GM18502 (cell line): ENCODE data around the gene KCNG2.

Experiments
- ATAC-seq: cut with Tn5 transposase; IDR thresholded peaks from one replicate; pipeline ENCODE4 v1.9.1; 2021; ENCODE audit warnings: mild to moderate bottlenecking; ENCODE audit not compliant: unreplicated experiment, poor library complexity

The KCNG2 gene

DNA sequence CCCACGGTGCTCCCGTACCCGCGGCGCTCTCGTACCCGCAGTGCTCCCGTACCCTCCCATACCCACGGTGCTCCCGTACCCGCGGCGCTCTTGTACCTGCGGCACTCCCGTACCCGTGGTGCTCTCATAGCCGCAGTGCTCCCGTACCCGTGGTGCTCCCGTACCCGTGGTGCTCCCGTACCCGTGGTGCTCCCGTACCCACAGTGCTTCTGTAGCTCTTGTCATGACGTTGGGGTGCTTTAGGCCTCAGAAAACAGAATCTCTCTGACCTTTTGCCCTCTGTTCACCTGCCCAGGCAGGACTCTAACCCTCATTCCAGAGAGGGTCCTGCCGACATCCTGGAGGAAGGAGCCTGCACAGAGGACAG lies 118.4 kb downstream of the KCNG2 start:
- no peak for ATAC-seq

DNA sequence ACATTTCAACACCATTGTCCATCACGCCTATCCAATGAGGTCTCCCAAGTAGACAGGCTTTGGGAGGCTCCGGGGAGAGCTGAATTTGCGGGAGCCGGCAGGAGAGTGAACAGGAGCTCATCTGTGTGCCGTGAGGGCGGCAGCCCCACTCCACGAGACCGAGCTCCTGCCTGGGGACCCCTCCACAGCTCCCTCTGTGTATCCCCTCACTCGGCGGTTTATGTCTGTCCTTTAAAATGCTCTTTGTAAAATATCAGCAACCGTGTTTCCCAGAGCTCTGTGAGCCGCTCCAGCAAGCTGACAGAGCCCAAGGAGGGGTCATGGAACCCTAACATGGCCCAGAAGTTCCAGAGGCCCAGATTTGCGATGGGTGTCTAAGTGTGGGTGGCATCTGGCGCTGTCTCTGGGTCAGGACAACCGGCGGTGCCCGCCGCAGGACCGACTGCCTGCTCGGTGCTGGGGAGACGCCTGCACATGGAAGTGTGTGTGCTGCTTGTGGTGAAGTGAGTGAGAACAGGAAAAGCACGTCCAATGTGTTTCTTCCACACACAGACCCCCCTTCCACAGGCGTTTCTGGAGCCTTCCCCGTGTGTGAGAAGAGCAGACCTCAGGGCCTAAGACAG lies 118.9 kb downstream of the KCNG2 start:
- no peak for ATAC-seq

DNA sequence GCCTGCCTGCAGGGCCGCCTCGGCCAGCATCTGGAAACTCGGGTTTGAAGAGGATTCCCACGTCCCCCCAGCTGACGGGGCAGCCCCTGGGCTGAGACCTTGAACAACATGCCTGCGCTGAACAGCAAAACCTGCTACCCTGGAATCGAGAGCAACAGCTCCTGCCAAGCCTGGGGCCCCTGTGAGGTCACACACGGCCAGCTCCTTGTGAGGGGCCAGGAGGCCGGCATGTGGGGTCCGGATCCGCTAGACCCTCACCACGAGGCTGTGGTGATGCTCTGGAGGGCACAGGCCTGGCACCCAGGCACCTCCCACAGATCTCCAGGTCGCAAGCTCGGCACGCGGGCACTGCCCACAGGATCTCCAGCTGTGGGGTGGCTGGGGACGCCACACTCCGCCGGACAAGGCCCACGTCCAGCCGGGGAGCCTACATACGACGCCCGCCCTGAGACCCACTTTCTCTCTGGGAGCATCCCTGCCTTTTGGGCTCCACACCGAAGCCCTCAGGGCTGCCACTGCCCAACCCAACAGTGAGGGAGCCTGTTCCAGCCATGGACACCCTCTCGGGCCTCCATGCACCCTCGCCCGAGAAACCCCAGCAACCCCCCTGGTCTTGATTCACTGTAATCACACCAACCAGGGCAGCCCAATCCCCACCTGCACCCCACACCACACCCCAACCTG lies 119.6 kb downstream of the KCNG2 start:
- no peak for ATAC-seq

DNA sequence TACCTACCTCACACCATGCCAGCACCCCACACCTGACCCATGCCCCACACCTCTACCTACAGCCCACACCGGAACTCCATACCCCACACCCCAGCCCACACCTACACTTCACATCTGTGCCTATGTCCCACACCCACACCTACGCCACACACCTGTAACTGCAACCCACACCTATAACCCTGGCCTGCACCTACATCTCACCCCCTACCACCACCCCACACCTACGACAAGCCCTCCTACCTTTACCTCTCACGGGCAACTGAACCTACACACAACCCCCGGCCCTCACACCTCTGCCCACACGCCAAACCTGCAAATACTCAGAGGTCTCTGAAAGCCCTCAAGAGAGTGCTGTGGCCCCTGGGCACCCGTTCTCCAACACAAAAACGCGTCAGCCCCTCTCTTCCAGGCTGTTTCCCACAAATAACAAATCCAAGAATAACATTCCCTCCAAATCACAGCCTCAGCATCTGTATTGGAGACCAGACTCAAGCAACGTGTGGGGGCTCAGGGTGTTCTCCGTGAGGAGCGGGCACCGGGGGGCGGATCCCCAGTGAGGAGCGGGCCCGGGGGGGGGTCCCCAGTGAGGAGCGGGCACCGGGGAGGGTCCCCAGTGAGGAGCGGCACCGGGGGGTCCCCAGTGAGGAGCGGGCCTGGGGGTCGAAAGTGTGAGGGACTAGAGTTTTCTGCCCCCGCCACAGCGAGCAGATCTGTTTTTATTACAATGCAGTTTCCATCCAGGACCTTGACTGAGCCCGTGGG lies 120.3 kb downstream of the KCNG2 start:
- ATAC-seq, result no peak

DNA sequence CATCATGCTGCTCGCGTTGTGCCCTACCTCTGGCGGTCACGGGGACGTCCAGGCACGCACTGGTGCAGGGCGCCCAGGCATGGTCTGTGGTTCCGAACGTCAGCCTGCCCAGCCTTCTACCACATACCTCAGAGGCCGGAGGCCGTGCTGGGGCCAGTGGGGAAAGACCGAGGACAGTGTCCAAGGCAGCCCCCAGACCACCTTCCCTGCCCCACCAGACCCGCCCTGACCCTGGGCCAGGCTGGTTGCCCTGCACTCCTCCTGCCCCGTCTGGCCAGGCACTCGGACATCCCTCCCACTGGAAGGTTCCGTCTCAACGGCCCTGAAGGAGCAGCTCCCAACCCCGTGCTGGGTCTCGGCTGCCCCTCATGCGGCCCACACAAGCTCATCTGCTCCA lies 120.9 kb downstream of the KCNG2 start:
- ATAC-seq, result no peak

DNA sequence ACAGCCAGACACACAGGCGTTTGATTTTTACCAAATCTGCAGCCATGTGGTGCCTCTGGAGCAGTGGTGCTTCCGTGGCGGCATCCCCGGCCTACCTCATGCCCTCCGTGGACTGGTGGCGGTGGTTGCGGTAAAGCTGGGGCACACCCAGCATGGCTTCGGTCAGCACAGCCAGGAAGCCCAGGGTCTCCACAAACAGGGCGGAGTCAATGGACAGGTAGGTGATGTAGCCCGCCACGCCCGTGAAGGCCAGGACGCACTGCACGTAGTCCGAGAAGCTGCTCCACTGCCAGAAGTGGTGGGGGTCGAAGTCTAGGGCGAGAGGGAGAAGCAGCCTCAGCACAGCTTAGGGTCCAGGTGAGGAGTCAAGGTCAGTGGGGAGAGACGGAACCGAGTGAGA lies 121.4 kb downstream of the KCNG2 start:
- no peak for ATAC-seq

DNA sequence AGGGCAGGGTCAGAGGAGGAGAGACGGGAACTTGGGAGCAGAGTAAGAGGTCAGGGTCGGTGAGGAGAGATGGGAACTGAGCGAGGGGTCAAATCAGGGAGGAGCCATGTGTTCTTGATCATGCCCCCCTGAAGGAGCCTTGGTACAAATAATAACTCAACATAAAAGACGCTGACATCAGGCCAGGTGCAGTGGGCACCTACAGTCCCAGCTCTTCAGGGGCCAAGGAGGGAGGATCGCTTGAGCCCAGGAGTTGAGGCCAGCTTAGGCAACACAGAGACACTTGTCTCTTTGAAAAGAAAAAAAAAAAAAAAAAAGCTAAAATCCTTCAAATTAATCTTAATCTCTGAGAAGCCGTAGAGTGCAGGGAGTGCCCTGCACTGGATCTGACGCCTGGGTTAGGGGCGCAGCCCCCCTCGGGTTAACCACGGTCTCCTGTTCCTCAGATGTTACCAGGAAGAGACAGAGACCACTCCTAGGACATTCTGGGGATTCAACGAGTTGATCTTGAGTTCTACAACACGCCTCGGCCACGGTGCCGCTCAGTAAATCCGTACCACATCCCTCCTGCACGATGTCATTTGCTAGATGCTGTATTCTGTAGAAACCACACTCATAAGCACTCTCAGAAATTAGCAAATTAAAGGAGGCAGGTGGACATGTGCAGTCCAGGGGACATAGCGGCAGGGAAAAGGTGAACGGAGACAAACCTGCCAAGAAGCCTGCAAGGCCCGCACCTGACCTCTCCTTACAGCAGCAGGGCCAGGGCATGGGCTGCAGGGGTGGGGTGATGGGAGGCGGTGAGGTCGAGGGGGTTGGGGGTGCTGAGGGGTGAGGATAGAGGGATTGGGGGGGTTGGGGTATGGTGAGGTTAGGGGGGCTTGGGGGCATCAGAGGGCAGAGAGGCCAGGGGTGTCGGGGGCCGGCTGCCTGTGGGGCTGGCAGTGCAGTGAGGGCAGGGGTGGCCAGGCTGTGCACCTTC lies 124.5 kb downstream of the KCNG2 start:
- no peak for ATAC-seq

DNA sequence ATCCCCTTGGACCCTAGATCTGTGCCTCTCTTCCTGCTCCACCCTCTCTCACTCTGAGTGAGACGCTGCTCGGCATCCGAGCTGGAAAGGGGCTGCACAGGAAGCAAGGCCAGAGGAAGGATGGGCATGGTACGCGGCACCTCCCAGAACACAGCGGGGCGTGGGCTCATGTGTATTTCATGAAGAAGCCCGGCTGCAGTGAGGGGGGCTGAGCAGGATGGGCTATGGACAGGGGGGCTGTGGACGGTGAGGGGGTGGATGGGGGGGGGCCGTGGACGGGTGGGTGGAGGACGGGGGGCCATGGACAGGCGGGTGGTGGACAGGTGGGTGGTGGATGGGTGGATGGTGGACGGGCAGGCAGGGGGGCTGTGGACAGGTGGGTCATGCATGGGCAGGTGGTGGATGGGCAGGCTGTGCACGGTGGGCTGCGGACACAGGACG lies 125.3 kb downstream of the KCNG2 start:
- ATAC-seq, result no peak

DNA sequence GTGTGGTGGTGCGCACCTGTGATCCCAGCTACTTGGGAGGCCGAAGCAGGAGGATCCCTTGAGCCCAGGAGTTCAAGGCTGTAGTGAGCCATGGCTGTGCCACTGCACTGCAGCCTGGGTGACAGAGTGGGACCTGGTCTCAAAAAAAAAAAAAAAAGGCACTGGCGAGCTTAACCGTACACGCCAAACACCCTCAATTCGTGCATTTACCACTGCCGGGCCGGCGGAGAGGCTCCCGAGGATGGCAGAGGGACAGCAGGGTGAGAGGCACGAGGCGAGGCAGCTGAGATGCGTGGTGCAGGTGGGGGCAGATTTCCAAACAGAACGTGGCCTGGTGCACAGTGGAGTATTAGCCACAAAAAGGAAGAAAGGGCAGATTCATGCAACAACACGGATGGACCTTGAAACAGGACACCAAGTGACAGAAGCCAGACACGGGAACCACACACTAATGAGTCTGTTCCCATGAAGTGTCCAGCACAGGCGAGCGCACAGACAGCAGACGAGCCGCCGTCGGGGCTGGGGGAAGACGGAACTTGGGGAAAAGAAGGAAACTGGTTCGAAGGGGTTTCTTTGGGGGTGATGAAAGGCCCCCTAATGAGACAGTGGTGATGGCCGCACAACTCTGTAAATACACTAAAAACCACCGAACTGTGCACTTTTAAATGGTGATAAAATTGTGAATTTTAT lies 126.3 kb downstream of the KCNG2 start:
- ATAC-seq, result no peak

DNA sequence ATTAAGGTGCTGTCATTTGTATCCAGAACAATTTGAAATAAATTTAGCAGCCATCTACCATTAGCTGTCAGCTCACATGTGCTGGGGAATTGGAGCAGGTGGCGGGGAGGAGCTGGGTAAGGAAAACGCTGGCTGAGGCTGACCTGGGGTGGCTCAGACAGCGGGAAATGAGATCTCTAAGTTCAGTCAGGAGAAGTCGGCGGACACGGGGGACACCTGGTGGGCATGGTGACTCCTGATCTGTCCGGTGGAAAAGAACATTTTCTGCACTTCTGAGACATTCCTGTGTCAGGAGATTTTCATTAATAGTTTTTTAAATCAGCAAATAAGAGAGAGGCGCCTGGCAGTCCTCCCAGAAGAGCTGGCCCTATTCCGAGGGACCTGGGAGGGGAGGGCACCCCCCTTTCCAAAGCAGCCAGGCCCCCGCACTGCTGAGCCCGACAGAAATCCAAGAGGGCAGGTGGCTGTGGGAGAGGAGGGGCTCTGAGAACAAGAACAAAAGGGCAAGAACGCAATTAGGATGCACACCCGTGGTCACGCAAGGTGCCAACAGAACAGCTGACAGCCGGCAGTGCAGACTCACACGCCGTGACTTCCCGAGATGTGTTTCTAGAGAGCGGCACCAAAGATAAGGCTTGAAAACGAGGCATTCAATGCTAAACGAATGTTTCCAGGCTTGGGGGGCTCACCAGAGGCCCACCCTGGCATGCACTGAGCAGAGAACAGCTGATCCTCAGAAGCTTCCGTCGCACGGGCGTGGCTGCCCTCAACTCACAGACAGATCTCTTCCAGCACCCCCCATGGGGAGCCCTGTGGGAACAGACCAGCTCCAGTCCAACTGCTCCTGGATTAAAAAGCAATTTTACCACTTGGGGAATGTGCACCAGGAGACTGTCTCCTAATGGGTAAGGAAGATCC lies 127.3 kb downstream of the KCNG2 start:
- ATAC-seq, result no peak

DNA sequence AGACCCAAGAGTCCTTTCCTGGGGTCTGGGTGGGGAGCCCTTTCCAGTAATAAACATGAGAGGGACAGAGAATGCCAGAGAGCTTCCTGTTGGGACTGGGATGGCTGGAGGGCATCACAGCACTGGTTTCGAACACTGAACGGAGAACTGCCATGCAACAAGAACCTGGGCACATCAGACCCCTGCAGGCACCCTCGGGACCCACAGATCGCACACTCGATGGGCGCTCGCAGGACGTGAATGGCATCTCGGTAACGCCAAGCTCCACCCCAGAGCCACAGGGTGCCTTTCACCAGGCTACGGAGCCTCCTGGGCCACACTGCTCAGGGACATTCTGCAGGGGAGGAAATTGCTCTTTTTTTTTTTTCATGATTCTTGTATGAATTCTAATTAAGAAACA lies 128.6 kb downstream of the KCNG2 start:
- no peak for ATAC-seq

DNA sequence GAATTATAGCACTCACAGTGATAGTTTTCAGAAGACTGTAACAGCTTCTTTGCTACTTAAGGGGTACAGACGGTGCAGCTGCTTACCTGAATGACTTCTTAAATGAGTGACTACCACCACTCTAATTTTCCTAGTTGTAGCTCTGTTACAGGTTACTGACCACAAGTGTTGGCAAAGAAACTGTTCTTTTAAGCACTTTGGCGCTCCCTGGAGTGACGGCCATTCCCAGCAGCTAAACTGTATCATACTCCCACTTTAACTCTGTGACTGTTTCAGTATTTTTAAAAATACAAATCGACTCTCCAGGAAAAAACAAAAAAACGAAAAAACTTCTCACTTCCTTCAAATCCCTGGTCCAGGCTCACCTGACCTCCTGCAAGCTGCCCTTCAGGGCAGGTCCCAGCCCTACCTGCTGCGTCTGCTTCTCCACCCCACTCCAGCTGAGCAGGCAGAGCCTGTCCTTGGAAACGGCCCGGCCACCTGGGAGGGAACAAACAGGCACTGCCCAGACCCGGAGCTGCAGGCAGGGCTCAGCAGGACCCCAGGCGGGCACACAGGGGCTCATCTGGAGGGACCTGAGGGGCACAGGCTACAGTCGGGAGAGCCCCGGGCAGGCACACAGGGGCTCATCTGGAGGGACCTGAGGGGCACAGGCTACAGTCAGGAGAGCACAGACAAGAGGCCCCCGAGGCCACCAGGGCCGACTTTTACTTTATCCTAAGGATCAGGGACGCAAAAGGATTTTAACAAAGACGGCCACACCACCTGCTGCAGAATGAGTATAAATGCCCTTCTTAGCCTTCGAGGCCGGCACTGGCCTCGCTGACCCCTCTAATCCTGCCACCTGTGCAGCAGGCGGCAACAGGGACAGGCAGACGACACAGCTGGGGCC lies 129.2 kb downstream of the KCNG2 start:
- no peak for ATAC-seq

DNA sequence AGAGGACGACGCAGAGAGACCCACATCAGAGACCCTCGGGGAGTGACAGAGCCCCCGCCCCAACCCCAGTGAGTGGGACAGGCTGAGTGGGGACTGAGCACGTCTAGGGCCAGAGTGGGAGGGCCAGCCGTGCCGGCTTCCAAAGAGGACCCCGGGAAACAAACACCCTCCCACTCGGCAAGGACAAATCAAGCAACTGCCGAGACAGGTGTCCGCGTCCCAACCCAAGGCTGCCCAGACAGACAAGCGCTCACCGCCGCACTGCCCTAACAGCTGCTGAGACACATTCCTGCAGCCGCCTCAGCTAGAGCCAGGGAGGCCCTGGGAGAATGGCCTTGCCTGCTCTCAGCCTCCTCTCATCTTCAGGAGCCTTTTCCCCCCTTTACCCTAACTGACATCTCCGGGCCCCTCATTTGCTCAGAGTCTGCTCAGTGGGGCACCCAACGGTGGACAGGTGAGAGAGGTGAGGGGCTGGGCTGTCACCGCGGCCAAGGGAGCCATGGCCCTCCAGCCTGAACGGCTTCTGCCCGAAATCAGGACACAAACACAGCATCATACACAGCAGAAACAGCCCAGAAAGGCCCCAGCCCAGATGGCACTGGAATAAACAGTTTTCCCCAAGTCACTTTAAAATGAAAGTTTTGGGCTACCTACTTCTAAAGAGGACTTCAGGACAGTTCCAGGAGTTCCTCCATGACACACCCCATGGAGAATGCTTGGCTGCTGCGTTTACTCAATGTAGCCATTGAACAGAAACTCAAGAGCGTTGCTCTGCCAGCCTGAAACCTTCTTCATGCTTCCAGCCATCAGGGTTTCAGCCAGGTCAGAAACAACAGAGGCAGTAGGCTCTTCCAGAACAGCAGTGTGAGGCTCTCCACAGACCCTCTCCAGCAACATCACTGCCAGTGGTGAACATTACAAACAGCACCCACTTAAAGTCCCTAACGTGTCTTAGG lies 130.1 kb downstream of the KCNG2 start:
- no peak for ATAC-seq

DNA sequence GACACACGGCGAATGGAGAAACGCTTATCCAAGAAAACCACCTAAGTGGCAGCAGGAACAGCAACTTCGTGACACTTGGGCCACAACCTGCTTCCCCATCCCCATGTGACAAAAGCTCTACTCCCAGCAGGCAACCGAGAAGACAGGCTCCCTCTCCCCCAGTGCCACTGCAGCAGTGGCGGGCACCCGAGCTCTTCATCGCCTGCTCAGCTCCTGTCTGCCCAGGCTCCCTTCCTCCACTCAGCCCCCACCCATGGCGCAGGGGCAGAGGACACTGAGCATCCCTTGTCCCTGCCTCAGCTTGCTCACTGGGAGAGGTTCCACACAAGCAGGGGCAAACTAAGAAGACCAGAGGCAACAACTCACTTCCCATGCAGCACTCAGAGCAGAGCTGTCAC lies 130.8 kb downstream of the KCNG2 start:
- ATAC-seq, result no peak

DNA sequence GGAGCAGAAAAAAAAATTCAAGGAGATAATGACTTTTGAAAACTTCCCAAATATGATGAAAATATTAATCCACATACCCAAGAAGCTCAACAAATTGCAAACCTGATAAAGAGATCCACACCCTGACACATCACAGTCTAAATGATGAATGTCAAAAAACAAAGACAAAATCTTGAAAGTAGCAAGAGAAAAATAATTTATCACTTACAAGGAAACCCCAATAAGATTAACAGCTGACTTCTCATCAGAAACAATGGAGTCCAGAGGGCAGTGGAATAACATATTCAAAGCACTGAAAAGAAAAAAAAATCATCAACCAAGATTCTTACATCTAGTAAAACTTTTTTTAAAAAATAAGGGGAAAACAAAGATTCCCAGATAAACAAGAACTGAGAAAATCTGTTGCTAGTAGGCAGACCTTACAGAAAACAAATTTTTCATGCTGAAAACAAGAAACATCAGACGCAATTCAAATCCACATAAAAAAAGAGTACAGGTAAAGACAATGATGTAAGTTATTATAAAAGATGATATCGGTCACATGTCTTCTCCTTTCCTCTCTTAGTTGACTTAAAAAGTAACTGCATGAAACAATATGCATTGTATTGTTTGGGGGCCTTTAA lies 132.4 kb downstream of the KCNG2 start:
- no peak for ATAC-seq

DNA sequence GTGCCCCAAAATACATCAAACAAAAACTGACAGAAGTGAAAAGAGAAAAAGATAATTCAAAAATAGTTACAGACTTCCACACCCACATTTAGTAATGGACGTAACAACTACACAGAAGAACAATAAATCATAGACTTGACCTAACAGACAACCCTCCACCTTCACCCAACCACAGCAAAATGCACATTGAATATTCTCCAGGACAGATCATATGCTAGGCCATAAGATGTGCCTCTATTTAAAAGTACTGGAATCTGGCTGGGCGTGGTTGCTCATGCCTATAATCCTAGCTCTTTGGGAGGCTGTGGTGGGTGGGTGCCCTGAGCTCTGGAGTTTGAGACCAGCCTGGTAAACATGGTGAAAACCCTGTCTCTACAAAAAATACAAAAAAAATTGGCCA lies 133.7 kb downstream of the KCNG2 start:
- ATAC-seq, result no peak
